Cortex of kidney (tissue), 1 donor: ENCODE data around the gene HS6ST3.

Source experiments
- DNase-seq: peaks from one replicate; lab custom pipeline; 2025; lab: John Stamatoyannopoulos, UW

The HS6ST3 gene

DNA sequence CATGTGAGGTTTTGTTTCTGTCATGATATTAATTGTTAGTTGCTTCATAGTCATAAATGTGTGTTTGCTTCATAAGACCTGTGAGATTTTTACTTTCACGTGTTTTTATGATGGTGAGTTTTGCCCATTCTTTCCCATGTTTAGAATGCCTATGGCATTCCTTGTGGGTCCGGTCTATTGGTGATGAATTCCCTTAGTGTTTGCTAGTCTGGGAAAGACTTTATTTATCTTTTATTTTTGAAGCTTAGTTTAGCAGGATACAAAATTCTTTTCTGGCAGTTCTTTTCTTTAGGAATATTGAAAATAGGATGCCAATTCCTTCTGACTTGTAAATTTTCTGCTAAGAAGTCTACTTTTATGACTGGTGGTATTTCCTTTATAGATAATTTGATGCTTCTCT is 571.7 kb downstream of the HS6ST3 start:
- DNase-seq = no peak

DNA sequence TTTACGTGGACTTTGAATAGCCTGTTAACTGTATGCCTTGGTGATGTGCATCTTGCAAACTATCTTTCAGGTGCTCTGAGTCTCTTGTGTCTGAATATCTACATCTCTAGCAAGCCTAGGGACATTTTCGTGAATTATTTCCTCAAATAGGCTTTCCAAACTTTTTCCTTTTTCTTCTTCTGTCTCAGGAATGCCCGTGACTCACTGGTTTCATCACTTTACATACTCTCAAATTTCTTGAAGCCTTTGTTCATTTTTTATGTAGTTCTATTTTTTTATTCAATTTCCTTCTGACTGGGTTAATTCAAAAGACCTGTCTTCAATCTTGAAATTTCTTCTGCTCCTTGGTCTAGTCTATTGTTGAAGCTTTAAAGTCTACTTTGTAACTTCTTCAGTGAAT is 572.1 kb downstream of the HS6ST3 start:
- no peak for DNase-seq

DNA sequence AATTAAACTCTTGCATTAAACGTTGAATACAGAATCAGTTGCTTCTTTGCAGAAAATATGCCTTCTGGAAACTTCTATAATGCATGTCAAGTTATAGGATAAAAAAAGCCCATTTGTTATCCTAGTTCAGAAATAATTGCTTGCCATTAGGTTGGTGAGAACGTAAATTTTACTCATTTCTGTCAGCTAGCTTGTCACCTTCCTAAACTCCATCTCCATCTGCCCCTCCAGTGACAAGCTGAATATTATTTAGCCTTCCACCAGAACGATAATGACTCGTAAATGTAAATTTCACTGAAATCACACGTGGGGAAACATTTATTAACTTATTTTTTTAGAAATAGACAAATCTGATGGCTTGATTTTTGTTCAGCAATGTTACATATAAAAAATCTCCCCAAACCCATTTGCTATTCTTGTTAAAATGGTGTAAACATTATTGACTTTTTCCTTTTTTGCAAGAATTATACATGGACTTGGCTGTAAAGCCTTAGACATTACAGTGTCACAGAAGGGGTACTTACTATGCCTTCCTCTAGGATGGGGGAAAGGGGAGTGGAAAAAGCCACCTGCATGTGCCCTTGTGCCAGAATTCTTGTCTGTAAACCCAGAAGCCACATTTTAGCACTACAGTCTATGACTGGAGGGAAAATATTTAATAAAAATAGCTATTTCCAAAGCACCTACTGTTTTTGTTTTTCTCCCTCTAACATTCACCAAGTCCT is 577.5 kb downstream of the HS6ST3 start:
- no peak for DNase-seq

DNA sequence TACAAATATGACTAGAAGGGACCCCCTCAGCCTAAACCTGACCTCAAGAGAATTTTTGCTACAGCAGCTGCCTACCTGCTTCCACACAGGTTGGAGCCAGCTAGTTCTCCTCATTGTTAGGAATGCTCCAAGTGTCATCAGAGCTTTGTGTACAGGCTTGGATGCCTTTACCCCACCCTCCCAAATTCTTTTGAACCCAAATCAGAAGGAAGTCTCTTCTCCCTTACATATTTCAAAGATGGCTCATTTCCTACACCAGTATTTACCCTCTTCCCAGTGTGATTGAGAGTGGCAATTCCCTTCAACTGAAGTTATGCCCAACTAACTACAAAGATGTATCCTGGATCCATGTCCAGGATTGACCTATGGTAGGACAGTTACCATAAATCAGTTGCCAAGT is 581.2 kb downstream of the HS6ST3 start:
- no peak for DNase-seq

DNA sequence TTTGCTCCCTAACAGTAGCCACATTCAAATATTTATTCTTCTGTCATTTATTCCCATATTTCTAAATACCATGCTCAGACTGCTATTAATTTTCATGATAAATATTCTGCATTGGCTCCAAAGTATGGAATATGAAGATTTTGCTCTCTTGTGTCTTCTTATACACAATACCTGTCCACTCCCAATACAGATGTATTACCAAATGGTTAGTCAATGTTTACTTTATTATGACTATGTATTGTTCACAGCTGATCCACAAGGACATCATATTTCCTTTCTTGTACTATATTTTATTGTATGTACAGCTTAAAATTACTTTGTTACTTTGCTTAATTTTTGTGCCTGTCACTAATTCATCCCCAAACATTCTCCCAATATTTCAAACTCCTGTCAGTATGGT is 582.1 kb downstream of the HS6ST3 start:
- no peak for DNase-seq

DNA sequence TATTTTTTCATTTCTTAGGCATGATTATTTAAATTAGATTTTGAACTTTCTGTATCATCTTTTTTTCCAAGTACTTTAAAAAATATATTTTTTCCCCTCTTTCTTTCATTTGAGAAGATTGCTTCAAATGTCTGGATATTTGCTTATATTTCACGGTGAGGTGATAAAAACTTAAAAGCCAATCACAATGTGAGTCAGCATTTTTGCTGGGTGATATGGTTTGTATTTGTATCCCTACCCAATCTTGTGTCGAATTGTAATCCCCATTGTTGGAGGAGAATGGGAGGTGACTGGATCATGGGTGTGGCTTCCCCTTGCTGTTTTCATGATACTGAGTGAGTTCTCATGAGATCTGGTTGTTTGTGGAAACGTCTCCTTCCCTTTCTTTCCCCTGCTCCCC is 583.9 kb downstream of the HS6ST3 start:
- no peak for DNase-seq

GRCh38 chr13:96677029-96677428 is 587.1 kb downstream of the HS6ST3 start:
- no peak for DNase-seq

DNA sequence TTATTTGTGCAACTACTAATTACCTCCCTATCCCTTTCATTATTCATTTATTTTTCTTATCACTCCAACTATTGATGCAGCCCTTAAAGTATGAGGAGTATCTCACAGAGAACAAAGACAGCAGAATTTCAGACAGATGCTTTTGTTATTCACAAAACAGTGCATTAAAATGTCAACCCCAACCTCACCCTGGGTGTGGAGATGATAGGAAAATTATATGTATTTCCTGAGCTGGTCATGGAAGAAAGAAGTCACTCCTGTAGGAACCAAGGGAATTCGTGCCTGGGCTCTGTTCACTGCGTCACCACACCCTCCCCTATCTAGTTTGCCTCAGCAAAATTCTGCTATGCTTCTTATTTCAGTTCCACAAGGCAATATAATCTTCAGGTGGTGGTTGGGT is 588.9 kb downstream of the HS6ST3 start:
- no peak for DNase-seq

GRCh38 chr13:96680898-96681297 is 591.0 kb downstream of the HS6ST3 start:
- DNase-seq = no peak

DNA sequence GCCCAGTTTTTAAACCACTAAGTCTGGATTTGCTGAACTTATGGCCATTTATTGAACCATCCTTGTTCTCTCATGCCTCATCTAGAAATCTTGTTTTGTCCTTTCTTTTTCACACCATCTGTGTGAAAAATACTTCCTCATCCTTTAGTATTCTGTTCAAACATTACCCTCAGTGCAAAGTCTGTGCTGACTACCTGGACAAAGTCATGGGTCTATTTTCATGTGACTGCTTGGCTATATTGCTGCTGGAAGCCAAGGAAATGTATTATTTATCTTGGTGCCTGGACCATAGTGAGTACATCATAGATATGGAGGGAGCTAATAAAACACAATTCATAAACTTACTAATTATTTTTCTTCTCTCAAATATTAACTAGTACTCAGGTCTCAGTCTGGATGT is 591.9 kb downstream of the HS6ST3 start:
- no peak for DNase-seq

GRCh38 chr13:96684469-96684868 is 594.6 kb downstream of the HS6ST3 start:
- DNase-seq = no peak

DNA sequence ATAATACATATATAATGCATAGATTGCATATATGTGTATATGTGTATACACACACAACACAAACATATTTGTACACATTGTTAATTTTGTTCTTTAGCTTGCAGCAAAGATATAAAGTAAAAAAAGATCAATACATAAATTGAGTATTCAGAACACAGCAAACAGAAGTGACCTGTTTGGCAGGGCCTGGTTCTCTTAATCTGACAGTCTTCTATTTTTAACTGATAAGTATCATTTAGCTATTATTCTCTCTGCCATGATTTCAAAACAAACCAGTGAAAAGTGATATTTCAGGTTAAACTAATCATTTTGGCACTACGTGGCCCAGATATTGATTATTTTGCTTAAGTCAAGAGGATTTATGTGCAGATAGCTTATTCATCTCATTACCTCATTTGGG is 595.0 kb downstream of the HS6ST3 start:
- DNase-seq = no peak

- no peak for DNase-seq
These were observed 596.4 kb downstream of the HS6ST3 start for GRCh38 chr13:96686286-96686685.

- no peak for DNase-seq
These were observed 597.3 kb downstream of the HS6ST3 start for GRCh38 chr13:96687191-96687590.

DNA sequence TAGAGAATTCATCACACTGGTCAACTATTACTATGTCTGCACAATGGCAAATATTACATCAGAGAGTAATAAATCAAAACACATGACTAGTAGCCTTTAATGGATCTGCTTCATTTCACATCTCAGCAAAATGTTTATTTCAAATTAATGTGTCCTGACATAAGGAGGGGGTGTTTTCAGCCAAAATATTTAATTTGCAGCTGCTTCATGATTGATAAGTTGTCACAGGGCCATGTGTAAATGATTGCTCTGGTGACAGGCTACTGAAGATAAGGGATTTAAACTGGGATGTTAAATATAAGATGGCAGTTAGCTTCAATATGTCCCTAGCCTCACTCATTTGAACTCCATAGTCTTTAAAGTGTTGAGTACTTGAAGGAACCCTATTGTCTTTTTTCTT is 601.1 kb downstream of the HS6ST3 start:
- no peak for DNase-seq

GRCh38 chr13:96696389-96696900 is 606.5 kb downstream of the HS6ST3 start:
- DNase-seq = no peak

DNA sequence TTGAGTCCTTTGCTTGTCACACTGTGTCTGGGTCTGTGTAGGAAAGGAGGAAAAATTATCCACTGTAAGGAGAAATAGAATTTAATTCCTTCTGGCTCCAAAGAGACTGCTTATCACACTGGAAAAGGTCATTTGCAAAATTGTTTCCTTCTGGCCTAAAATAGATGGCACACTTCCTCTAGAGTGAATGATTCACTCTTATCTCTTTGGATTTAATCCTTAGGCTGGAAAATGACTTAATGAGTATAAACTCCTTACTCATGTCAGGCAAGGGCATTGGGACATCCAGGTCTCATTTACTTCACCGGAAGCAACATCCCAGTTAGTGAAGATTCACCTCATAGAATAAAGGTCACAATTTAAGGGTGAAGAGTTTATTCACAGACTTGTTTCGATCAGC is 610.8 kb downstream of the HS6ST3 start:
- no peak for DNase-seq

GRCh38 chr13:96707146-96707545 is 617.2 kb downstream of the HS6ST3 start:
- DNase-seq = no peak

DNA sequence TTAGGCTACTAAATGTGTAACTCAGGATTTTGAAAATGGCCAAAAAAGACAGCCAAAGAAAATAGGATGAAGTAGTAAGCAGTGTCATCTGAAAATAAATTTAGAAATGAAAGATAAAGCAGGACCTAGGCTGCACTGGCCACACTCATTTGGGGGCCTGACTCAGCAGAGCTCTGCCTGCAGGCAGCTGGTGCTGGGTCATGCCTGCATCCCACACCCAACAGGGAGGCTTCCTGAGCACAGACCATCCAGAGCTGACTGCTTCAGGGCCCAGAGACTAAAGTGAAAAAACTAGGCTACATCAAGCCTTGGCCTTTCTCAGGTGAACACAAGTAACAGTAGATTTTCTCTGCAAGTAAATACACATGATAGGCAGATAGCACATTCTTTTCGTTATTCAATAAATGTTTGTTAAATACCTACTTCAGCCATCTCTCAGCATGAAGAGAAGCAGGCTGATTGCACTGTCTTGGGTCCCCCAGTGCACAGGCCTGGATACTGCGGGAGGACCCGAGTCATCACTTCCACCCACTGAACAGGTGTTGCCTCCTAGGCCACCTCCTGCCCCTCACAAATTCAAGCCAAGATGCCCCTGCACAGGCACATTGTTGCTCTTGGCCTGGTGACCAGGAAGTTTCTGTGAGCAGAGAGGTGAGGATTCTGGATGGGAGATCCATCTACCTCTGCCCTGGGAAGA is 620.4 kb downstream of the HS6ST3 start:
- DNase-seq = no peak

DNA sequence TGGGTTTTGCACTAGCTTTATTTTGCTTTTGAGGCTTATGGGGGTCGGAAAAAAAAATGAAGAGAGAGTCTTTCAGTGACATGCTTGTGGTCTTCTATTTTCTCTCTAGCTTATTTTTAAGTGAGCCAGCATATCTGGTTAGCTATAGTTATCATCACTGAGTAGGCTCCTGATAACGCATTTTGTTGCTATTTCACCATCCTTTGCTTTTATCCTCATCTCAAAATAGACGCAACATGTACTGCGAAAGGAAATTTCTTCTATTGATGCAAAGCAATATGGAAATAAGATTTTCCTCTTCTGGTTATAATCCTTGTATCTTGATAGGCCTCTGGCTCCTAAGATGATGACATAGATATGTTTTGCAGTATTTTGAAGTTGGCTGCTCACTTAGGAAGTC is 630.5 kb downstream of the HS6ST3 start:
- DNase-seq = no peak

- DNase-seq = no peak
These were observed 636.7 kb downstream of the HS6ST3 start for GRCh38 chr13:96726651-96727050.

- no peak for DNase-seq
These were observed 638.6 kb downstream of the HS6ST3 start for GRCh38 chr13:96728463-96728862.

GRCh38 chr13:96730676-96731075 is 640.8 kb downstream of the HS6ST3 start:
- DNase-seq = no peak

- DNase-seq = no peak
These were observed 644.6 kb downstream of the HS6ST3 start for GRCh38 chr13:96734499-96734898.
